NT2/D1 (cell line): ENCODE measurements around the gene NLGN1.

Experiments
- SUZ12 ChIP-seq: IDR thresholded peaks from 2 replicates; pipeline ENCODE4 v1.6.1; 2011; ENCODE audit not compliant: insufficient read length, insufficient read depth; ENCODE audit errors: extremely low read depth
- YY1 ChIP-seq: IDR thresholded peaks from 2 replicates; pipeline ENCODE4 v1.6.1; 2011; ENCODE audit not compliant: insufficient read length, insufficient read depth

DNA sequence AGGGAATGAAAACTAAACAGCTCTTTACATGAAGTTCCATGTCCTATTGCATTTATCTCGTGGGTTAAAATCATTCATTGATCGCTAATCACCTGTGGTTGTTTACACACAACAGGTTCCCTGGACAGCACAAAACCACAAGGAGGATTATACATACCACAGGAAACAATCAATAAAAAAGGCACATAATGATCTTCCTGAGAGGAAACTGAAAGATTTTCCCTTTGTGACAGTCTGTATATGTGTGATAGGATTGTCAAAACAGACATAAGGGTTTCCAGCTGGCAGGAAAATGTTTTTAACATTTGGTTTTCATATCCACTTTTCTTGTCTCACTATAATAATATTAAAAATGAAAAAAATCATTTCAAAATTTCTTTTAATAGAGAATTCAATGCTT lies 541.8 kb downstream of the NLGN1 start:
- TF ChIP-seq YY1 (no peak), SUZ12 (no peak)
